Gastroesophageal sphincter (tissue), 3 donors: ENCODE data around the gene AKAP6.

ENCODE experiments used
- EP300 ChIP-seq: sonication (generic); formaldehyde crosslinking; IDR thresholded peaks from one replicate; pipeline ENCODE4 v1.6.1; 2017; ENCODE audit warnings: antibody characterized with exemption, mild to moderate bottlenecking
- POLR2A ChIP-seq, 2 donors: fragments of 450-650 bp; IDR thresholded peaks; one replicate each; pipeline ENCODE4 v1.6.1; 2017; ENCODE audit warnings: antibody characterized with exemption in 2 of 2, mild to moderate bottlenecking in 2 of 2, moderate library complexity in 1 of 2
- POLR2AphosphoS5 ChIP-seq: sonication (generic); formaldehyde crosslinking; IDR thresholded peaks from one replicate; pipeline ENCODE4 v1.6.1; 2017; ENCODE audit warnings: antibody characterized with exemption
- TF ChIP-seq, protein P1 (sequence below), 4 experiments: fragments of 200-600 bp in 2 of 4; fragments of 450-650 bp in 2 of 4; sonication (generic) in 1 of 4; IDR thresholded peaks; one replicate each; pipeline ENCODE4 v1.5.1; 2017 to 2019; ENCODE audit warnings: antibody characterized with exemption in 4 of 4, mild to moderate bottlenecking in 2 of 4, moderate library complexity in 2 of 4

DNA sequence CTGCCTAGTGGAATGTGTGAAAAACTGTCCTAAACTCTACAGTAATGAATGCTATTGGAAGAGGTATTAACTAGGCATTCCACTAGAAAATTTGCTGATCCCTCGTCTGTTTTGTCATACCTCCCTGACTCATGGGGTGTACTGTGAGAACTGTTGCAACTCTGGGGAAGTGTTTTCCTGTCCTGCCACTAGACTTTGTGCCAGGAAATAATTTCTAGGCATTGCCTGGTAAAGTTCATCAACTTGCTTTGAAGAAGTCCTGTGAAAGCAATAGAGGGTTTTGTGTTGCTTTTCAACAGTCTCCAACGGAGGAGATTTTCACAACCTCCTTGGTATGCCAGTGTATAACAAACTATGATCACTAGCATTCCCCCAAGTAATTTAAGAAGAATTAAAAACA, 139.9 kb downstream of the AKAP6 start:
- TF ChIP-seq EP300 (no peak), POLR2A (IDR thresholded peaks at IDR 0.05) (no peak), POLR2AphosphoS5 (peak; percentile 90)
- TF ChIP-seq, protein P1, sequence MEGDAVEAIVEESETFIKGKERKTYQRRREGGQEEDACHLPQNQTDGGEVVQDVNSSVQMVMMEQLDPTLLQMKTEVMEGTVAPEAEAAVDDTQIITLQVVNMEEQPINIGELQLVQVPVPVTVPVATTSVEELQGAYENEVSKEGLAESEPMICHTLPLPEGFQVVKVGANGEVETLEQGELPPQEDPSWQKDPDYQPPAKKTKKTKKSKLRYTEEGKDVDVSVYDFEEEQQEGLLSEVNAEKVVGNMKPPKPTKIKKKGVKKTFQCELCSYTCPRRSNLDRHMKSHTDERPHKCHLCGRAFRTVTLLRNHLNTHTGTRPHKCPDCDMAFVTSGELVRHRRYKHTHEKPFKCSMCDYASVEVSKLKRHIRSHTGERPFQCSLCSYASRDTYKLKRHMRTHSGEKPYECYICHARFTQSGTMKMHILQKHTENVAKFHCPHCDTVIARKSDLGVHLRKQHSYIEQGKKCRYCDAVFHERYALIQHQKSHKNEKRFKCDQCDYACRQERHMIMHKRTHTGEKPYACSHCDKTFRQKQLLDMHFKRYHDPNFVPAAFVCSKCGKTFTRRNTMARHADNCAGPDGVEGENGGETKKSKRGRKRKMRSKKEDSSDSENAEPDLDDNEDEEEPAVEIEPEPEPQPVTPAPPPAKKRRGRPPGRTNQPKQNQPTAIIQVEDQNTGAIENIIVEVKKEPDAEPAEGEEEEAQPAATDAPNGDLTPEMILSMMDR (IDR thresholded peaks at IDR 0.05): no peak
